CD4-positive, alpha-beta T cell (primary cell): ENCODE data around the gene FYCO1. TPM values are rescaled to one million over a fixed set of nuclear protein-coding genes. Genes with fewer than 3 reads are reported as not detected.
A peak's percentile ranks its signal among the peaks of the same experiment; 100 is the strongest.

Experiments used
- ATAC-seq: fragments of 200-7000 bp; cut with Tn5 transposase; one replicate; pipeline ENCODE4 v1.10.0; 2022; ENCODE audit warnings: mild to moderate bottlenecking; ENCODE audit not compliant: poor library complexity
- CTCF ChIA-PET: fragments of 350-600 bp; sonication (Branson Sonifier 250); formaldehyde crosslinking; loops from one replicate; lab custom pipeline; 2021; ENCODE audit warnings: antibody characterized with exemption, inconsistent platforms; lab: Charles Lee
- POLR2A ChIA-PET: fragments of 350-600 bp; sonication (Branson Sonifier 250); formaldehyde crosslinking; loops from one replicate; lab custom pipeline; 2021; ENCODE audit warnings: antibody characterized with exemption, inconsistent platforms; lab: Charles Lee
- DNase-seq, 14 experiments: peaks; one replicate each; pipeline ENCODE4 v3.0.0-alpha.2; 2013 to 2020; ENCODE audit warnings: mixed read lengths in 2 of 14
- H3K27ac ChIP-seq, 2 donors: one replicate each; pipeline versions ENCODE4 v1.5.1 to v1.7.0; 2013; ENCODE audit warnings: low read length in 2 of 2, low read depth in 1 of 2, mild to moderate bottlenecking in 1 of 2
- H3K27me3 ChIP-seq, 2 experiments: 1 replicate in 1 of 2; 2 replicates in 1 of 2; pipeline versions ENCODE4 v1.6.1 to v1.7.0; 2013; ENCODE audit warnings: low read length in 2 of 2, control low read depth in 1 of 2, mild to moderate bottlenecking in 1 of 2, moderate library complexity in 1 of 2; ENCODE audit not compliant: insufficient read depth in 2 of 2, control insufficient read depth in 1 of 2
- H3K36me3 ChIP-seq: one replicate; pipeline ENCODE4 v1.6.1; 2013; ENCODE audit warnings: low read length, control low read depth; ENCODE audit not compliant: insufficient read depth
- H3K4me1 ChIP-seq: one replicate; pipeline ENCODE4 v1.6.1; 2013; ENCODE audit warnings: low read length, control low read depth; ENCODE audit not compliant: insufficient read depth
- H3K4me3 ChIP-seq: one replicate; pipeline ENCODE4 v1.5.1; 2013; ENCODE audit warnings: mild to moderate bottlenecking, low read length, moderate library complexity
- H3K9me3 ChIP-seq, 2 experiments: 1 replicate in 1 of 2; 2 replicates in 1 of 2; pipeline versions ENCODE4 v1.6.1 to v1.7.0; 2013; ENCODE audit warnings: low read length in 2 of 2, mild to moderate bottlenecking in 2 of 2, control low read depth in 1 of 2, moderate library complexity in 1 of 2; ENCODE audit not compliant: control insufficient read depth in 1 of 2, insufficient read depth in 1 of 2
- H3K27ac Mint-ChIP-seq: one replicate; pipeline ENCODE4 v1.8.0; 2020; ENCODE audit warnings: mixed read lengths
- H3K27me3 Mint-ChIP-seq: one replicate; pipeline ENCODE4 v1.8.0; 2021; ENCODE audit warnings: mixed read lengths
- H3K36me3 Mint-ChIP-seq: one replicate; pipeline ENCODE4 v1.8.0; 2021; ENCODE audit warnings: low read depth, mixed read lengths
- H3K4me1 Mint-ChIP-seq: one replicate; pipeline ENCODE4 v1.8.0; 2021; ENCODE audit warnings: low read depth, mixed read lengths
- H3K4me3 Mint-ChIP-seq: one replicate; pipeline ENCODE4 v1.8.0; 2020; ENCODE audit warnings: mild to moderate bottlenecking, mixed read lengths
- H3K9me3 Mint-ChIP-seq: one replicate; pipeline ENCODE4 v1.8.0; 2020; ENCODE audit warnings: mixed read lengths
- CTCF ChIP-seq: fragments of 200-600 bp; IDR thresholded peaks from one replicate; pipeline ENCODE4 v1.8.0; 2022; ENCODE audit warnings: antibody characterized with exemption, mild to moderate bottlenecking
- intact Hi-C, 2 experiments: fragments of 100-400 bp; cut with DNase I in 1 of 2; cut with micrococcal nuclease in 1 of 2; formaldehyde crosslinking; loops; one replicate each; pipeline versions ENCODE4 v1.15.1 to v1.9.0; 2023 to 2025; cut with DNase I, micrococcal nuclease
- total RNA-seq, 174 experiments: library from RNA in 2 of 174; stranded (reverse) in 2 of 174; gene quantifications; one replicate each; pipeline ENCODE4 v1.2.3 and lab custom pipeline; 2021 to 2026

FYCO1 gene
- total RNA-seq, 2 experiments from 2014 or later: 17.4 to 20.1 TPM

GRCh38 chr3:45922039-45922326 lies 73.6 kb downstream of the FYCO1 start:
- intact Hi-C loops: loop anchor here in 1 of 2 experiments (10.0 kb wide), 1 partner anchor 877 kb away; no protein-coding TSS in a partner anchor
- Histone ChIP-seq H3K4me3 (no peak overlapping the region), H3K9me3 (no peaks in the 10 kb centered on the region), H3K27ac (peak overlapping the region in 1 of 2 donors; percentile 5), H3K27me3 (no peaks in the 10 kb centered on the region), H3K4me1 (peaks cover 20% of the 10 kb centered on the region), H3K36me3 (peaks cover 67% of the 10 kb centered on the region)
- H3K27me3 Mint-ChIP-seq: no peaks in the 10 kb centered on the region
- H3K27ac Mint-ChIP-seq: peak overlapping the region; percentile 84
- peaks cover 73% of the 10 kb centered on the region for H3K36me3 Mint-ChIP-seq
- H3K9me3 Mint-ChIP-seq: no peaks in the 10 kb centered on the region
- DNase-seq (no peak), ATAC-seq (no peak)
- POLR2A ChIA-PET: interaction anchor here (0.9 kb wide), 1 partner anchor 12 kb away, joined by 3 read pairs; no protein-coding TSS in a partner anchor
- CTCF ChIA-PET: no interaction called here
- H3K4me3 Mint-ChIP-seq: no peak overlapping the region
- no peak for TF ChIP-seq CTCF
- H3K4me1 Mint-ChIP-seq: peaks cover 22% of the 10 kb centered on the region

GRCh38 chr3:45921158-45922038 lies 74.2 kb downstream of the FYCO1 start:
- no peaks in the 10 kb centered on the region for H3K9me3 ChIP-seq
- DNase-seq (no peak), ATAC-seq (no peak)
- peak overlapping the region in 1 of 2 donors; percentile 5 for H3K27ac ChIP-seq
- intact Hi-C loops: loop anchor here in 1 of 2 experiments (10.0 kb wide), 1 partner anchor 877 kb away; no protein-coding TSS in a partner anchor
- peaks cover 65% of the 10 kb centered on the region for H3K36me3 ChIP-seq
- H3K4me1 ChIP-seq: peaks cover 26% of the 10 kb centered on the region
- TF ChIP-seq CTCF: no peak
- no peaks in the 10 kb centered on the region for H3K27me3 Mint-ChIP-seq
- no peak overlapping the region for H3K4me3 Mint-ChIP-seq
- POLR2A ChIA-PET: interaction anchor here (0.6 to 0.9 kb wide), 2 partner anchors 11 to 297 kb away, joined by 3 read pairs; no protein-coding TSS in a partner anchor
- peaks cover 67% of the 10 kb centered on the region for H3K36me3 Mint-ChIP-seq
- no peak overlapping the region for H3K4me3 ChIP-seq
- H3K4me1 Mint-ChIP-seq: peaks cover 28% of the 10 kb centered on the region
- H3K9me3 Mint-ChIP-seq: no peaks in the 10 kb centered on the region
- peak overlapping the region; percentile 84 for H3K27ac Mint-ChIP-seq
- CTCF ChIA-PET: no interaction called here
- H3K27me3 ChIP-seq: no peaks in the 10 kb centered on the region

- Histone ChIP-seq H3K27ac (no peak overlapping the region), H3K9me3 (no peaks in the 10 kb centered on the region), H3K27me3 (no peaks in the 10 kb centered on the region), H3K4me1 (peaks cover 54% of the 10 kb centered on the region), H3K36me3 (peaks cover 33% of the 10 kb centered on the region), H3K4me3 (no peak overlapping the region)
- Mint-ChIP-seq H3K27me3 (no peaks in the 10 kb centered on the region), H3K27ac (peak overlapping the region; percentile 24), H3K9me3 (no peaks in the 10 kb centered on the region), H3K4me3 (peak overlapping the region; percentile 30), H3K36me3 (peaks cover 38% of the 10 kb centered on the region), H3K4me1 (peaks cover 54% of the 10 kb centered on the region)
- intact Hi-C loops: loop anchor here (5.0 kb wide), 2 partner anchors 45 to 75 kb away; partner anchors contain the start of gene LZTFL1 (in 1 of the 2)
- ChIA-PET POLR2A (no interaction called here), CTCF (no interaction called here)
- no peak for TF ChIP-seq CTCF
- ATAC-seq: no peak
- no peak for DNase-seq
These were observed 78.3 kb downstream of the FYCO1 start for GRCh38 chr3:45917146-45917898.
